CD14-positive monocyte (primary cell): ENCODE measurements around the gene OR5AC2. TPM values are rescaled to one million over a fixed set of nuclear protein-coding genes. Genes with fewer than 3 reads are reported as not detected.

ENCODE experiments used
- DNase-seq, 3 donors: peaks; one replicate each; pipeline ENCODE4 v3.0.0-alpha.2; 2011 to 2022
- H2AFZ ChIP-seq: 2 replicates; pipeline ENCODE4 v1.6.0; 2012; ENCODE audit warnings: mild to moderate bottlenecking, low read depth, low read length, inconsistent platforms; ENCODE audit not compliant: insufficient read depth, poor library complexity, severe bottlenecking
- H3K27ac ChIP-seq, 2 donors: 1 replicate in 1 of 2; 2 replicates in 1 of 2; pipeline ENCODE4 v1.5.1; 2012 to 2013; ENCODE audit warnings: low read length in 2 of 2, control low read depth in 1 of 2, inconsistent platforms in 1 of 2, low read depth in 1 of 2, mild to moderate bottlenecking in 1 of 2
- H3K27me3 ChIP-seq, 2 donors: one replicate each; pipeline versions ENCODE4 v1.6.0 to v1.6.1; 2011 to 2013; ENCODE audit warnings: low read length in 2 of 2; ENCODE audit not compliant: control insufficient read depth in 2 of 2, insufficient read depth in 2 of 2
- H3K36me3 ChIP-seq, 2 donors: replicated peaks in 1 of 2; 1 replicate in 1 of 2; 2 replicates in 1 of 2; pipeline versions ENCODE4 v1.5.1 to v1.6.1; 2012 to 2013; ENCODE audit warnings: low read length in 2 of 2, control low read depth in 1 of 2, inconsistent platforms in 1 of 2, mild to moderate bottlenecking in 1 of 2; ENCODE audit not compliant: insufficient read depth in 2 of 2, control insufficient read depth in 1 of 2
- H3K4me1 ChIP-seq, 2 donors: 1 replicate in 1 of 2; 2 replicates in 1 of 2; pipeline versions ENCODE4 v1.5.1 to v1.6.1; 2012 to 2013; ENCODE audit warnings: low read length in 2 of 2, control low read depth in 1 of 2, inconsistent platforms in 1 of 2, mild to moderate bottlenecking in 1 of 2, moderate library complexity in 1 of 2; ENCODE audit not compliant: insufficient read depth in 2 of 2, control insufficient read depth in 1 of 2
- H3K4me2 ChIP-seq: replicated peaks from 2 replicates; pipeline ENCODE3; 2012; ENCODE audit warnings: low read length, moderate library complexity, mild to moderate bottlenecking; ENCODE audit not compliant: poor library complexity, severe bottlenecking; ENCODE audit errors: extremely low read depth
- H3K4me3 ChIP-seq, 3 experiments: fragments of 200-600 bp in 1 of 3; sonication (generic) in 1 of 3; replicated peaks in 1 of 3; 1 replicate in 2 of 3; 2 replicates in 1 of 3; pipeline ENCODE4 v1.5.1; 2011 to 2013; ENCODE audit warnings: low read length in 3 of 3, mild to moderate bottlenecking in 3 of 3, control low read depth in 2 of 3, low read depth in 2 of 3, inconsistent platforms in 1 of 3, moderate library complexity in 1 of 3
- H3K79me2 ChIP-seq: 2 replicates; pipeline ENCODE4 v1.6.0; 2012; ENCODE audit warnings: mild to moderate bottlenecking, control low read depth, inconsistent platforms, low read length, moderate library complexity; ENCODE audit not compliant: insufficient read depth
- H3K9ac ChIP-seq: 2 replicates; pipeline ENCODE4 v1.6.0; 2017; ENCODE audit warnings: low read length, mild to moderate bottlenecking; ENCODE audit not compliant: insufficient read depth, poor library complexity, severe bottlenecking
- H3K9me3 ChIP-seq, 2 donors: replicated peaks in 1 of 2; 1 replicate in 1 of 2; 2 replicates in 1 of 2; pipeline versions ENCODE4 v1.5.1 to v1.6.1; 2012 to 2013; ENCODE audit warnings: low read length in 2 of 2, control low read depth in 1 of 2; ENCODE audit not compliant: control insufficient read depth in 1 of 2, insufficient read depth in 1 of 2
- H4K20me1 ChIP-seq: 2 replicates; pipeline ENCODE4 v1.6.0; 2012; ENCODE audit warnings: mild to moderate bottlenecking, low read length, control low read depth, moderate library complexity; ENCODE audit not compliant: insufficient read depth
- H3K27ac Mint-ChIP-seq, 7 donors: one replicate each; pipeline ENCODE4 v1.8.0; 2020; ENCODE audit warnings: mild to moderate bottlenecking in 7 of 7, mixed read lengths in 7 of 7, moderate library complexity in 6 of 7, inconsistent platforms in 2 of 7
- H3K27me3 Mint-ChIP-seq, 3 donors: one replicate each; pipeline ENCODE4 v1.8.0; 2021 to 2022; ENCODE audit warnings: low read depth in 3 of 3, mild to moderate bottlenecking in 3 of 3, mixed read lengths in 3 of 3, moderate library complexity in 3 of 3, inconsistent platforms in 1 of 3
- H3K36me3 Mint-ChIP-seq, 2 donors: one replicate each; pipeline ENCODE4 v1.8.0; 2020; ENCODE audit warnings: mixed read lengths in 2 of 2, inconsistent platforms in 1 of 2, mild to moderate bottlenecking in 1 of 2
- H3K4me1 Mint-ChIP-seq: one replicate; pipeline ENCODE4 v1.8.0; 2020; ENCODE audit warnings: mild to moderate bottlenecking, mixed read lengths
- H3K4me3 Mint-ChIP-seq, 2 donors: one replicate each; pipeline ENCODE4 v1.8.0; 2020; ENCODE audit warnings: mild to moderate bottlenecking in 2 of 2, mixed read lengths in 2 of 2, moderate library complexity in 1 of 2
- H3K9me3 Mint-ChIP-seq, 7 donors: one replicate each; pipeline ENCODE4 v1.8.0; 2020 to 2022; ENCODE audit warnings: mixed read lengths in 7 of 7, mild to moderate bottlenecking in 6 of 7, moderate library complexity in 6 of 7, inconsistent platforms in 2 of 7
- WGBS: methylation state at CpG from one replicate; pipeline ENCODE4 v1.1.5; 2013; ENCODE audit warnings: missing lambda C conversion rate; ENCODE audit not compliant: insufficient coverage; 5-methylcytosine and 5-hydroxymethylcytosine counted together
- intact Hi-C, 2 donors: fragments of 100-400 bp; cut with micrococcal nuclease; formaldehyde crosslinking; loops; one replicate each; pipeline versions ENCODE4 v1.15.0 to v1.15.1; 2023
- polyA plus RNA-seq, 3 donors: library from polyadenylated mRNA; depleted of rRNA in 1 of 3; unstranded in 2 of 3; stranded (reverse) in 1 of 3; fragments of 300-500 nt in 2 of 3; fragments of >200 nt in 1 of 3; fragmentation: Illumina TruSeq in 2 of 3; gene quantifications; 1 replicate in 2 of 3; 2 replicates in 1 of 3; pipeline ENCODE4 v1.2.3, GENCODE V29; 2012 to 2021
- TF ChIP-seq, protein P1 (sequence below): fragments of 200-600 bp; IDR thresholded peaks from one replicate; pipeline ENCODE4 v1.8.0; 2022; ENCODE audit warnings: antibody characterized with exemption, mild to moderate bottlenecking

OR5AC2 gene
- polyA plus RNA-seq, 3 donors, result not detected

GRCh38 chr3:98073486-98073885, 13.5 kb upstream of the OR5AC2 start:
- Mint-ChIP-seq H3K4me3 (no peak overlapping the region), H3K4me1 (no peaks in the 10 kb centered on the region), H3K36me3 (no peaks in the 10 kb centered on the region), H3K27me3 (peaks cover 1 to 7% (median 2%) of the 10 kb centered on the region in 3 donors), H3K27ac (no peak overlapping the region), H3K9me3 (peaks cover 0 to 3% (median 0%) of the 10 kb centered on the region in 7 donors)
- H3K4me2 ChIP-seq, result no peak overlapping the region
- no peaks in the 10 kb centered on the region for H3K27me3 ChIP-seq
- intact Hi-C loops, result no loop called here
- DNase-seq, result no peak
- no peak overlapping the region for H3K27ac ChIP-seq
- H3K79me2 ChIP-seq, result no peaks in the 10 kb centered on the region
- WGBS, result 17% methylated on average over 1 of the region's 1 CpG
- H3K9ac ChIP-seq, result no peak overlapping the region
- H3K9me3 ChIP-seq, result no peaks in the 10 kb centered on the region
- no peaks in the 10 kb centered on the region for H4K20me1 ChIP-seq
- no peak overlapping the region for H3K4me3 ChIP-seq
- H2AFZ ChIP-seq, result no peak overlapping the region
- H3K36me3 ChIP-seq, result no peaks in the 10 kb centered on the region
- TF ChIP-seq, protein P1, sequence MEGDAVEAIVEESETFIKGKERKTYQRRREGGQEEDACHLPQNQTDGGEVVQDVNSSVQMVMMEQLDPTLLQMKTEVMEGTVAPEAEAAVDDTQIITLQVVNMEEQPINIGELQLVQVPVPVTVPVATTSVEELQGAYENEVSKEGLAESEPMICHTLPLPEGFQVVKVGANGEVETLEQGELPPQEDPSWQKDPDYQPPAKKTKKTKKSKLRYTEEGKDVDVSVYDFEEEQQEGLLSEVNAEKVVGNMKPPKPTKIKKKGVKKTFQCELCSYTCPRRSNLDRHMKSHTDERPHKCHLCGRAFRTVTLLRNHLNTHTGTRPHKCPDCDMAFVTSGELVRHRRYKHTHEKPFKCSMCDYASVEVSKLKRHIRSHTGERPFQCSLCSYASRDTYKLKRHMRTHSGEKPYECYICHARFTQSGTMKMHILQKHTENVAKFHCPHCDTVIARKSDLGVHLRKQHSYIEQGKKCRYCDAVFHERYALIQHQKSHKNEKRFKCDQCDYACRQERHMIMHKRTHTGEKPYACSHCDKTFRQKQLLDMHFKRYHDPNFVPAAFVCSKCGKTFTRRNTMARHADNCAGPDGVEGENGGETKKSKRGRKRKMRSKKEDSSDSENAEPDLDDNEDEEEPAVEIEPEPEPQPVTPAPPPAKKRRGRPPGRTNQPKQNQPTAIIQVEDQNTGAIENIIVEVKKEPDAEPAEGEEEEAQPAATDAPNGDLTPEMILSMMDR, result no peak
- H3K4me1 ChIP-seq, result no peaks in the 10 kb centered on the region

DNA sequence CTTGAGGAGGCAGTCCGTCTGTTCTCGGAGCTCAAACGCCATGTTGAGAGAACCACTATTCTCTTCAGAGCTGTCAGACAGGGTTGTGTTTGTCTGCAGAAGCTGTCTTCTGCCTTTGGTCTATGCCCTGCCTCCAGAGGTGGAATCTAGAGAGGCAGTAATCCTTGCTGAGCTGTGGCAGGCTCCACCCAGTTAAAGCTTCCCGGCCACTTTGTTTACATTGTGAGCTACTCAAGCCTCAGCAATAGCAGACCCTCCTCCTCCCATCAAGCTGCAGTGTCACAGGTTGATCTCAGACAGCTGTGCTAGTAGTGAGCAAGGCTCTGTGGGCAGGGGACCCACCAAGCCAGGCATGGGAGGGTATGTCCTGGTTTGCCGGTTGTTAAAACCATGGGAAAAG, 8.9 kb downstream of the OR5AC2 start:
- H3K4me1 Mint-ChIP-seq, result no peaks in the 10 kb centered on the region
- TF ChIP-seq, protein P1, result no peak
- no peaks in the 10 kb centered on the region for H3K36me3 Mint-ChIP-seq
- H3K4me3 Mint-ChIP-seq, result no peak overlapping the region
- no peak overlapping the region for H2AFZ ChIP-seq
- no peak overlapping the region for H3K9ac ChIP-seq
- intact Hi-C loops, result no loop called here
- H4K20me1 ChIP-seq, result no peaks in the 10 kb centered on the region
- H3K4me1 ChIP-seq, result no peaks in the 10 kb centered on the region
- no peak overlapping the region for H3K4me2 ChIP-seq
- H3K27me3 Mint-ChIP-seq, result peaks cover 0 to 2% (median 0%) of the 10 kb centered on the region in 3 donors
- no peaks in the 10 kb centered on the region for H3K36me3 ChIP-seq
- no peaks in the 10 kb centered on the region for H3K27me3 ChIP-seq
- whole genome bisulfite sequencing, result 87% methylated on average over 3 of the region's 5 CpGs
- H3K27ac ChIP-seq, result no peak overlapping the region
- DNase-seq, result no peak
- peaks cover 2 to 15% (median 9%) of the 10 kb centered on the region in 7 donors for H3K9me3 Mint-ChIP-seq
- H3K9me3 ChIP-seq, result peaks cover 0 to 6% of the 10 kb centered on the region in 2 donors
- no peak overlapping the region for H3K4me3 ChIP-seq
- no peak overlapping the region for H3K27ac Mint-ChIP-seq
- H3K79me2 ChIP-seq, result no peaks in the 10 kb centered on the region
